Trophoblast cell (in vitro differentiated cells and primary cell): Measurements from ENCODE around the gene INTS1.

Experiments
- DNase-seq, 2 donors: peaks; one replicate each; pipeline ENCODE4 v3.0.0-alpha.2; 2016
- H2AFZ ChIP-seq: 2 replicates; pipeline ENCODE4 v1.6.1; 2013; ENCODE audit warnings: low read length, moderate library complexity, mild to moderate bottlenecking; ENCODE audit not compliant: insufficient read depth, poor library complexity
- H2AK5ac ChIP-seq: 2 replicates; pipeline ENCODE4 v1.6.1; 2013; ENCODE audit warnings: mild to moderate bottlenecking, low read length
- H2BK120ac ChIP-seq: 2 replicates; pipeline ENCODE4 v1.6.1; 2013; ENCODE audit warnings: low read length, mild to moderate bottlenecking, moderate library complexity; ENCODE audit not compliant: insufficient read depth, poor library complexity
- H2BK12ac ChIP-seq: 2 replicates; pipeline ENCODE4 v1.6.1; 2013; ENCODE audit warnings: mild to moderate bottlenecking, low read length, moderate library complexity
- H2BK5ac ChIP-seq: 2 replicates; pipeline ENCODE4 v1.6.1; 2013; ENCODE audit warnings: low read length, low read depth, moderate library complexity, mild to moderate bottlenecking; ENCODE audit not compliant: poor library complexity
- H3K14ac ChIP-seq: 2 replicates; pipeline ENCODE4 v1.6.1; 2013; ENCODE audit warnings: mild to moderate bottlenecking, low read length
- H3K18ac ChIP-seq: 2 replicates; pipeline ENCODE4 v1.6.1; 2013; ENCODE audit warnings: mild to moderate bottlenecking, low read length
- H3K23ac ChIP-seq: 2 replicates; pipeline ENCODE4 v1.6.1; 2013; ENCODE audit warnings: low read length
- H3K27ac ChIP-seq: 2 replicates; pipeline ENCODE4 v1.5.1; 2013; ENCODE audit warnings: low read depth, mild to moderate bottlenecking, inconsistent platforms, low read length, moderate library complexity
- H3K27me3 ChIP-seq: 2 replicates; pipeline ENCODE4 v1.6.1; 2013; ENCODE audit warnings: inconsistent platforms, mild to moderate bottlenecking, low read length, moderate library complexity; ENCODE audit not compliant: insufficient read depth
- H3K36me3 ChIP-seq, 2 experiments: 1 replicate in 1 of 2; 2 replicates in 1 of 2; pipeline ENCODE4 v1.6.1; 2013; ENCODE audit warnings: low read length in 2 of 2, mild to moderate bottlenecking in 2 of 2, moderate library complexity in 1 of 2; ENCODE audit not compliant: insufficient read depth in 2 of 2, control insufficient read depth in 1 of 2
- H3K4ac ChIP-seq: 2 replicates; pipeline ENCODE4 v1.6.1; 2013; ENCODE audit warnings: low read depth, mild to moderate bottlenecking, low read length, moderate library complexity
- H3K4me1 ChIP-seq, 2 experiments: 1 replicate in 1 of 2; 2 replicates in 1 of 2; pipeline ENCODE4 v1.6.1; 2013; ENCODE audit warnings: low read length in 2 of 2, mild to moderate bottlenecking in 2 of 2, moderate library complexity in 1 of 2; ENCODE audit not compliant: insufficient read depth in 2 of 2, control insufficient read depth in 1 of 2
- H3K4me2 ChIP-seq: 2 replicates; pipeline ENCODE4 v1.6.1; 2013; ENCODE audit warnings: inconsistent platforms, mild to moderate bottlenecking, low read length, moderate library complexity
- H3K4me3 ChIP-seq: 2 replicates; pipeline ENCODE4 v1.5.1; 2013; ENCODE audit warnings: mild to moderate bottlenecking, low read depth, low read length, inconsistent platforms
- H3K79me1 ChIP-seq: one replicate; pipeline ENCODE4 v1.6.1; 2013; ENCODE audit warnings: low read length
- H3K79me2 ChIP-seq: 2 replicates; pipeline ENCODE4 v1.6.1; 2013; ENCODE audit warnings: low read length, mild to moderate bottlenecking; ENCODE audit not compliant: control insufficient read depth, insufficient read depth, poor library complexity
- H3K9ac ChIP-seq: 2 replicates; pipeline ENCODE4 v1.6.1; 2013; ENCODE audit warnings: mild to moderate bottlenecking, low read length
- H3K9me3 ChIP-seq: 2 replicates; pipeline ENCODE4 v1.6.1; 2013; ENCODE audit warnings: low read depth, mild to moderate bottlenecking, control low read depth, inconsistent platforms, low read length; ENCODE audit not compliant: insufficient read depth
- H4K12ac ChIP-seq: 2 replicates; pipeline ENCODE4 v1.6.1; 2013; ENCODE audit warnings: low read depth, mild to moderate bottlenecking, low read length, moderate library complexity
- H4K8ac ChIP-seq: 2 replicates; pipeline ENCODE4 v1.6.1; 2013; ENCODE audit warnings: low read depth, mild to moderate bottlenecking, low read length, moderate library complexity
- H4K91ac ChIP-seq: one replicate; pipeline ENCODE4 v1.6.1; 2013; ENCODE audit warnings: low read depth, mild to moderate bottlenecking, low read length, moderate library complexity
- WGBS: extraction: QIAGEN DNeasy Blood & Tissue Kit; methylation state at CpG from one replicate; pipeline ENCODE4 v1.1.7; 2013; ENCODE audit warnings: missing lambda C conversion rate; ENCODE audit not compliant: insufficient read length, insufficient coverage; ENCODE audit errors: extremely low coverage; 5-methylcytosine and 5-hydroxymethylcytosine counted together

INTS1 gene

GRCh38 chr7:1492221-1492620 is 12.0 kb downstream of the INTS1 start:
- Histone ChIP-seq H3K79me1 (no peaks in the 10 kb centered on the region), H4K91ac (no peak overlapping the region), H3K79me2 (no peaks in the 10 kb centered on the region), H3K23ac (no peak overlapping the region), H4K12ac (no peak overlapping the region), H2AK5ac (no peak overlapping the region), H3K4me1 (no peaks in the 10 kb centered on the region), H3K4me3 (no peak overlapping the region), H3K4ac (no peak overlapping the region), H3K27ac (no peak overlapping the region), H3K4me2 (no peak overlapping the region), H2AFZ (no peak overlapping the region), H2BK12ac (no peak overlapping the region), H4K8ac (no peak overlapping the region), H3K18ac (no peak overlapping the region), H3K9me3 (peaks cover 2% of the 10 kb centered on the region), H3K9ac (no peak overlapping the region), H3K14ac (no peak overlapping the region), H3K27me3 (no peaks in the 10 kb centered on the region), H3K36me3 (peaks cover 87 to 92% of the 10 kb centered on the region in 2 experiments), H2BK5ac (no peak overlapping the region), H2BK120ac (no peak overlapping the region)
- WGBS = no CpG with 5 or more reads among the region's 10 CpGs
- no peak for DNase-seq

- no peak for DNase-seq
- Histone ChIP-seq H2AK5ac (no peak overlapping the region), H3K4ac (no peak overlapping the region), H2BK5ac (no peak overlapping the region), H2BK120ac (no peak overlapping the region), H4K8ac (no peak overlapping the region), H3K18ac (no peak overlapping the region), H3K9ac (no peak overlapping the region), H3K4me1 (no peaks in the 10 kb centered on the region), H3K27me3 (no peaks in the 10 kb centered on the region), H4K12ac (no peak overlapping the region), H2BK12ac (no peak overlapping the region), H3K27ac (no peak overlapping the region), H3K79me1 (no peaks in the 10 kb centered on the region), H3K79me2 (no peaks in the 10 kb centered on the region), H3K23ac (no peak overlapping the region), H3K4me2 (no peak overlapping the region), H2AFZ (no peak overlapping the region), H4K91ac (no peak overlapping the region), H3K14ac (no peak overlapping the region), H3K4me3 (no peak overlapping the region), H3K9me3 (peaks cover 2% of the 10 kb centered on the region), H3K36me3 (peaks cover 86 to 90% of the 10 kb centered on the region in 2 experiments)
- WGBS = no CpG with 5 or more reads among the region's 19 CpGs
Observed at GRCh38 chr7:1490837-1491236, 13.4 kb downstream of the INTS1 start.

- H3K23ac ChIP-seq = no peak overlapping the region
- no peak overlapping the region for H3K14ac ChIP-seq
- no peaks in the 10 kb centered on the region for H3K79me1 ChIP-seq
- H2BK12ac ChIP-seq = no peak overlapping the region
- H3K4me1 ChIP-seq = no peaks in the 10 kb centered on the region
- H3K4me3 ChIP-seq = no peak overlapping the region
- H3K18ac ChIP-seq = no peak overlapping the region
- H3K4ac ChIP-seq = no peak overlapping the region
- peaks cover 85 to 89% of the 10 kb centered on the region in 2 experiments for H3K36me3 ChIP-seq
- no CpG with 5 or more reads among the region's 18 CpGs for WGBS
- DNase-seq = no peak
- H4K8ac ChIP-seq = no peak overlapping the region
- H3K27ac ChIP-seq = no peak overlapping the region
- no peak overlapping the region for H2AFZ ChIP-seq
- no peak overlapping the region for H3K4me2 ChIP-seq
- no peaks in the 10 kb centered on the region for H3K27me3 ChIP-seq
- no peak overlapping the region for H2BK120ac ChIP-seq
- H3K9ac ChIP-seq = no peak overlapping the region
- peaks cover 2% of the 10 kb centered on the region for H3K9me3 ChIP-seq
- no peaks in the 10 kb centered on the region for H3K79me2 ChIP-seq
- H2BK5ac ChIP-seq = no peak overlapping the region
- no peak overlapping the region for H4K12ac ChIP-seq
- H2AK5ac ChIP-seq = no peak overlapping the region
- H4K91ac ChIP-seq = no peak overlapping the region
Observed at GRCh38 chr7:1489336-1489735, 14.9 kb downstream of the INTS1 start.

GRCh38 chr7:1488016-1488415 is 16.2 kb downstream of the INTS1 start:
- no peak overlapping the region for H2BK12ac ChIP-seq
- peak overlapping the region; percentile 3 for H3K4me3 ChIP-seq
- no peak overlapping the region for H3K18ac ChIP-seq
- peaks cover 2% of the 10 kb centered on the region for H3K9me3 ChIP-seq
- H3K4me2 ChIP-seq = no peak overlapping the region
- no peak for DNase-seq
- no peak overlapping the region for H3K27ac ChIP-seq
- H3K4ac ChIP-seq = no peak overlapping the region
- no peak overlapping the region for H4K91ac ChIP-seq
- no peaks in the 10 kb centered on the region for H3K4me1 ChIP-seq
- H3K79me2 ChIP-seq = no peaks in the 10 kb centered on the region
- H3K14ac ChIP-seq = no peak overlapping the region
- no CpG with 5 or more reads among the region's 20 CpGs for WGBS
- no peak overlapping the region for H4K8ac ChIP-seq
- no peak overlapping the region for H2BK120ac ChIP-seq
- H3K23ac ChIP-seq = no peak overlapping the region
- H3K79me1 ChIP-seq = no peaks in the 10 kb centered on the region
- no peak overlapping the region for H2AFZ ChIP-seq
- H2AK5ac ChIP-seq = no peak overlapping the region
- H3K27me3 ChIP-seq = no peaks in the 10 kb centered on the region
- no peak overlapping the region for H4K12ac ChIP-seq
- no peak overlapping the region for H3K9ac ChIP-seq
- no peak overlapping the region for H2BK5ac ChIP-seq
- peaks cover 86 to 89% of the 10 kb centered on the region in 2 experiments for H3K36me3 ChIP-seq
